IMR-90 (cell line): Measurements from ENCODE around the gene NFKBIE. TPM values are rescaled to one million over a fixed set of nuclear protein-coding genes. Genes with fewer than 3 reads are reported as not detected.
A peak's percentile ranks its signal among the peaks of the same experiment; 100 is the strongest.

Source experiments
- ATAC-seq: fragments of 200-7000 bp; cut with Tn5 transposase; 2 replicates; pipeline ENCODE4 v1.9.1; 2020; ENCODE audit warnings: low read depth, mild to moderate bottlenecking, moderate library complexity
- BruUV-seq: library from RNA; stranded (reverse); fragments of 400-500 nt; replicated peaks from 2 replicates; lab custom pipeline; 2021; lab: Mats Ljungman, UMichigan
- CTCF ChIA-PET: fragments of 300-600 bp; formaldehyde crosslinking; extraction: SDS; loops from one replicate; lab custom pipeline; 2021; ENCODE audit warnings: antibody characterized with exemption; lab: Yijun Ruan, JAX
- POLR2A ChIA-PET: fragments of 300-600 bp; sonication (Branson Sonifier 250); formaldehyde crosslinking; loops from one replicate; lab custom pipeline; 2022; ENCODE audit warnings: antibody characterized with exemption; ENCODE audit not compliant: unreplicated experiment; lab: Charles Lee
- DNase-seq: peaks from one replicate; pipeline ENCODE4 v3.0.0; 2013
- H2AFZ ChIP-seq: replicated peaks from 2 replicates; pipeline ENCODE3; 2013; ENCODE audit warnings: low read length, mild to moderate bottlenecking; ENCODE audit not compliant: poor library complexity
- H2AK5ac ChIP-seq: 2 replicates; pipeline ENCODE4 v1.6.1; 2013; ENCODE audit warnings: low read depth, low read length, inconsistent platforms
- H2AK9ac ChIP-seq: replicated peaks from 2 replicates; pipeline ENCODE3; 2013; ENCODE audit warnings: mild to moderate bottlenecking, low read depth, low read length, moderate library complexity; ENCODE audit not compliant: poor library complexity
- H2BK120ac ChIP-seq: 2 replicates; pipeline ENCODE4 v1.6.1; 2013; ENCODE audit warnings: low read depth, low read length, inconsistent platforms
- H2BK15ac ChIP-seq: 3 replicates; pipeline ENCODE4 v1.6.1; 2013; ENCODE audit warnings: low read depth, low read length, inconsistent platforms
- H2BK20ac ChIP-seq: 2 replicates; pipeline ENCODE4 v1.6.1; 2013; ENCODE audit warnings: low read depth, mild to moderate bottlenecking, inconsistent platforms, low read length, moderate library complexity
- H2BK5ac ChIP-seq: 2 replicates; pipeline ENCODE4 v1.6.1; 2013; ENCODE audit warnings: mild to moderate bottlenecking, low read depth, low read length, inconsistent platforms; ENCODE audit not compliant: poor library complexity, severe bottlenecking
- H3K14ac ChIP-seq: replicated peaks from 2 replicates; pipeline ENCODE4 v1.6.1; 2013; ENCODE audit warnings: low read depth, low read length, inconsistent platforms
- H3K18ac ChIP-seq: 2 replicates; pipeline ENCODE4 v1.6.1; 2013; ENCODE audit warnings: low read depth, low read length, control low read depth
- H3K23ac ChIP-seq: 2 replicates; pipeline ENCODE4 v1.6.1; 2013; ENCODE audit warnings: low read depth, low read length, inconsistent platforms
- H3K27ac ChIP-seq: 2 replicates; pipeline ENCODE4 v1.5.1; 2013; ENCODE audit warnings: mild to moderate bottlenecking, control low read depth, low read length; ENCODE audit not compliant: insufficient read depth
- H3K27me3 ChIP-seq: 2 replicates; pipeline ENCODE4 v1.6.1; 2013; ENCODE audit warnings: low read length; ENCODE audit not compliant: control insufficient read depth, insufficient read depth
- H3K36me3 ChIP-seq: 2 replicates; pipeline ENCODE4 v1.6.1; 2013; ENCODE audit warnings: low read length, mixed read lengths; ENCODE audit not compliant: control insufficient read depth, insufficient read depth
- H3K4ac ChIP-seq: 2 replicates; pipeline ENCODE4 v1.6.1; 2013; ENCODE audit warnings: low read depth, low read length, inconsistent platforms
- H3K4me1 ChIP-seq: 2 replicates; pipeline ENCODE4 v1.6.1; 2013; ENCODE audit warnings: low read length, mixed read lengths; ENCODE audit not compliant: control insufficient read depth, insufficient read depth
- H3K4me2 ChIP-seq: 2 replicates; pipeline ENCODE4 v1.6.1; 2013; ENCODE audit warnings: low read depth, mild to moderate bottlenecking, control low read depth, low read length, moderate library complexity
- H3K4me3 ChIP-seq: 2 replicates; pipeline ENCODE4 v1.5.1; 2013; ENCODE audit warnings: low read depth, mild to moderate bottlenecking, control low read depth, low read length, moderate library complexity; ENCODE audit not compliant: insufficient read depth
- H3K56ac ChIP-seq: 2 replicates; pipeline ENCODE4 v1.6.1; 2013; ENCODE audit warnings: low read length, inconsistent platforms; ENCODE audit not compliant: insufficient read depth; ENCODE audit errors: extremely low read depth
- H3K79me1 ChIP-seq, 2 experiments: 2 replicates each; pipeline ENCODE4 v1.6.1; 2013; ENCODE audit warnings: low read length in 2 of 2, inconsistent platforms in 1 of 2, low read depth in 1 of 2
- H3K9ac ChIP-seq: 2 replicates; pipeline ENCODE4 v1.6.1; 2013; ENCODE audit warnings: low read depth, low read length, control low read depth
- H3K9me1 ChIP-seq: 2 replicates; pipeline ENCODE4 v1.6.1; 2013; ENCODE audit warnings: low read length, inconsistent platforms; ENCODE audit not compliant: insufficient read depth
- H3K9me3 ChIP-seq: 2 replicates; pipeline ENCODE4 v1.6.1; 2013; ENCODE audit warnings: low read length; ENCODE audit not compliant: control insufficient read depth, insufficient read depth
- H4K20me1 ChIP-seq: 2 replicates; pipeline ENCODE4 v1.6.1; 2013; ENCODE audit warnings: low read length, inconsistent platforms; ENCODE audit not compliant: insufficient read depth
- H4K5ac ChIP-seq: 2 replicates; pipeline ENCODE4 v1.6.1; 2013; ENCODE audit warnings: mild to moderate bottlenecking, low read depth, low read length, control low read depth
- H4K8ac ChIP-seq, 2 experiments: 2 replicates each; pipeline ENCODE4 v1.6.1; 2013; ENCODE audit warnings: low read depth in 2 of 2, low read length in 2 of 2, control low read depth in 1 of 2, inconsistent platforms in 1 of 2
- H4K91ac ChIP-seq: 2 replicates; pipeline ENCODE4 v1.6.1; 2013; ENCODE audit warnings: low read depth, low read length, inconsistent platforms; ENCODE audit not compliant: insufficient read depth
- CHD1 ChIP-seq: IDR thresholded peaks from 2 replicates; pipeline ENCODE4 v1.6.1; 2012; ENCODE audit warnings: low read depth, low read length, improper control_type of control experiment
- MAZ ChIP-seq: IDR thresholded peaks from 2 replicates; pipeline ENCODE4 v1.6.1; 2012; ENCODE audit warnings: low read depth, mild to moderate bottlenecking, low read length, improper control_type of control experiment, moderate library complexity, borderline replicate concordance
- MXI1 ChIP-seq: IDR thresholded peaks from 2 replicates; pipeline ENCODE4 v1.6.1; 2012; ENCODE audit warnings: low read depth, mild to moderate bottlenecking, low read length, moderate library complexity, borderline replicate concordance
- NFE2L2 ChIP-seq: fragments of 150-350 bp; IDR thresholded peaks from 2 replicates; pipeline ENCODE4 v1.6.1; 2016; ENCODE audit warnings: low read depth, mild to moderate bottlenecking, low read length
- POLR2A ChIP-seq: IDR thresholded peaks from 2 replicates; pipeline ENCODE4 v1.6.1; 2012; ENCODE audit warnings: mild to moderate bottlenecking, low read depth, low read length
- WGBS, 2 experiments: methylation state at CpG; one replicate each; pipeline versions ENCODE4 v1.1.5 to v1.1.7; 2013; ENCODE audit warnings: missing lambda C conversion rate in 2 of 2; ENCODE audit not compliant: insufficient read length in 1 of 2; ENCODE audit errors: extremely low coverage in 2 of 2; 5-methylcytosine and 5-hydroxymethylcytosine counted together
- dilution Hi-C: fragments of 300-500 bp; cut with HindIII; formaldehyde crosslinking; loops from one replicate; pipeline ENCODE4 v1.14.3; 2018; ENCODE audit warnings: low sequenced_read_pairs; ENCODE audit not compliant: unreplicated experiment
- in situ Hi-C: fragments of 300-500 bp; cut with MboI; formaldehyde crosslinking; loops from 3 replicates; pipeline ENCODE4 v1.14.3; 2019; ENCODE audit warnings: low sequenced_read_pairs, inconsistent platforms, mixed read lengths
- intact Hi-C: fragments of 100-400 bp; cut with micrococcal nuclease; formaldehyde crosslinking; loops from 2 replicates; pipeline ENCODE4 v1.10.0; 2022
- polyA plus RNA-seq, 3 experiments: library from polyadenylated mRNA; depleted of rRNA; stranded (reverse); fragments of >200 nt; gene quantifications; 2 replicates each; pipeline ENCODE4 v1.2.3, GENCODE V29; 2012; ENCODE audit warnings: low replicate concordance in 1 of 3
- total RNA-seq: library from RNA; depleted of rRNA; stranded (reverse); fragments of >200 nt; gene quantifications from 2 replicates; pipeline ENCODE4 v1.2.3, GENCODE V29; 2012

Gene NFKBIE
- total and polyA plus RNA-seq, 2 of the 4 experiments (the other 2 are of a cell fraction) = 7.9 to 13.0 TPM

- peak; percentile 89 for ATAC-seq
Measured at GRCh38 chr6:44297063-44298038, 32.0 kb upstream of the NFKBIE start.

More at GRCh38 chr6:44297063-44298038, 32.0 kb upstream of the NFKBIE start:
- Histone ChIP-seq H2AFZ (peak overlapping the region; percentile 88), H2AK5ac (no peak overlapping the region; the same call in 1 of the 2 replicates), H3K4me3 (peak overlapping the region; percentile 65), H3K36me3 (peaks cover 18% of the 10 kb centered on the region), H3K9me1 (no peaks in the 10 kb centered on the region; the same call in 1 of the 2 replicates), H3K27me3 (peaks cover 32% of the 10 kb centered on the region), H2BK5ac (no peak overlapping the region), H3K9ac (peak overlapping the region; percentile 83), H3K14ac (peak overlapping the region; percentile 52), H3K4me2 (peak overlapping the region; percentile 88), H3K56ac (no peak overlapping the region), H3K4me1 (no peaks in the 10 kb centered on the region), H3K18ac (no peak overlapping the region), H3K79me1 (no peaks in the 10 kb centered on the region), H2BK20ac (no peak overlapping the region), H2AK9ac (peak overlapping the region; percentile 76), H2BK120ac (no peak overlapping the region), H4K8ac (peak overlapping the region; percentile 65 to 66; a peak in 2 of 4 replicates), H3K23ac (peak overlapping the region; percentile 8; the same call in 1 of the 2 replicates), H3K27ac (peak overlapping the region; percentile 39; the same call in 1 of the 2 replicates), H2BK15ac (no peak overlapping the region), H4K91ac (no peak overlapping the region), H3K9me3 (no peaks in the 10 kb centered on the region), H3K4ac (peak overlapping the region; percentile 82), H4K20me1 (no peaks in the 10 kb centered on the region), H4K5ac (no peak overlapping the region; the same call in none of the 2 replicates)
- POLR2A ChIA-PET = no interaction called here
- peak; percentile 29 for DNase-seq
- CTCF ChIA-PET = interaction anchor here (0.8 to 1.0 kb wide), 2 partner anchors 15 to 29 kb away, joined by 4 read pairs; partner anchors contain the start of gene AARS2
- in situ Hi-C loops = no loop called here
- intact Hi-C loops = no loop called here
- 0% methylated on average over 44 of the region's 86 CpGs; no CpG with 5 or more reads in 1 of the 2 experiments for WGBS, 2 experiments
- no peak for TF ChIP-seq CHD1
- TF ChIP-seq POLR2A = no peak
- TF ChIP-seq MAZ = peak; percentile 43; the same call in 1 of the 2 replicates
- TF ChIP-seq MXI1 = 0 out of 2 replicates have a peak, but pooled peaks have one; percentile 34
- TF ChIP-seq NFE2L2 = no peak
- BruUV-seq = no TSS peak
- dilution Hi-C loops = no loop called here
